Prostate gland (tissue), 2 donors: ENCODE measurements around the gene ASB3. TPM values are rescaled to one million over a fixed set of nuclear protein-coding genes. Genes with fewer than 3 reads are reported as not detected.
"Not testable (repeated sequence)": the region's sequence is repeated elsewhere in the genome, so short reads cannot be mapped to it uniquely, and the experiment has no call there.

Experiments used
- DNase-seq: peaks from one replicate; pipeline ENCODE4 v3.0.0-alpha.2; 2019; ENCODE audit warnings: low spot score
- H3K27ac ChIP-seq, 2 donors: fragments of 200-600 bp; sonication (generic); 2 replicates each; pipeline ENCODE4 v1.5.1; 2017 to 2019
- H3K27me3 ChIP-seq: fragments of 200-600 bp; sonication (generic); replicated peaks from 2 replicates; pipeline ENCODE4 v1.5.1; 2019; ENCODE audit not compliant: insufficient read depth
- H3K36me3 ChIP-seq, 2 donors: fragments of 200-600 bp; sonication (generic); 1 replicate in 1 of 2; 2 replicates in 1 of 2; pipeline versions ENCODE4 v1.5.1 to v1.8.1; 2017 to 2019
- H3K4me1 ChIP-seq: fragments of 200-600 bp; sonication (generic); replicated peaks from 2 replicates; pipeline ENCODE4 v1.5.1; 2019
- H3K4me3 ChIP-seq, 2 donors: fragments of 200-600 bp; sonication (generic); 2 replicates each; pipeline ENCODE4 v1.5.1; 2017 to 2019
- H3K9me3 ChIP-seq: fragments of 200-600 bp; sonication (generic); 2 replicates; pipeline ENCODE4 v1.5.1; 2017
- CTCF ChIP-seq, 4 experiments: fragments of 200-600 bp in 2 of 4; fragments of 450-650 bp in 2 of 4; sonication (generic) in 2 of 4; IDR thresholded peaks; 1 replicate in 3 of 4; 2 replicates in 1 of 4; pipeline ENCODE4 v1.5.1; 2016 to 2019; ENCODE audit warnings: antibody characterized with exemption in 4 of 4, mild to moderate bottlenecking in 2 of 4, moderate library complexity in 2 of 4
- POLR2A ChIP-seq: fragments of 450-650 bp; IDR thresholded peaks from one replicate; pipeline ENCODE4 v1.6.1; 2016; ENCODE audit warnings: antibody characterized with exemption, mild to moderate bottlenecking
- POLR2AphosphoS5 ChIP-seq: sonication (generic); formaldehyde crosslinking; IDR thresholded peaks from one replicate; pipeline ENCODE4 v1.6.1; 2017; ENCODE audit warnings: antibody characterized with exemption
- WGBS: methylation state at CpG from one replicate; pipeline ENCODE4 v1.1.5; 2018; 5-methylcytosine and 5-hydroxymethylcytosine counted together
- intact Hi-C: fragments of 100-400 bp; cut with DNase I; formaldehyde crosslinking; loops from one replicate; pipeline ENCODE4 v1.14.2; 2022
- total RNA-seq, 2 donors: library from RNA; depleted of rRNA; stranded (reverse); fragments of >200 nt; gene quantifications; one replicate each; pipeline ENCODE4 v1.1.0, GENCODE V29; 2016

ASB3 gene
- total RNA-seq, 2 donors from 2014 or later = 14.3 to 23.6 TPM

- H3K36me3 ChIP-seq = no peaks in the 10 kb centered on the region
- WGBS = 93% methylated on average over 2 of the region's 2 CpGs
- no peak overlapping the region for H3K4me3 ChIP-seq
- H3K27ac ChIP-seq = no peak overlapping the region
- H3K4me1 ChIP-seq = no peaks in the 10 kb centered on the region
- TF ChIP-seq CTCF (IDR thresholded peaks at IDR 0.05) (no peak), POLR2A (no peak), POLR2AphosphoS5 (no peak)
- intact Hi-C loops = no loop called here
- DNase-seq = no peak
- no peaks in the 10 kb centered on the region for H3K9me3 ChIP-seq
- no peaks in the 10 kb centered on the region for H3K27me3 ChIP-seq
These were observed 62.2 kb downstream of the ASB3 start for GRCh38 chr2:53724536-53724935.

DNA sequence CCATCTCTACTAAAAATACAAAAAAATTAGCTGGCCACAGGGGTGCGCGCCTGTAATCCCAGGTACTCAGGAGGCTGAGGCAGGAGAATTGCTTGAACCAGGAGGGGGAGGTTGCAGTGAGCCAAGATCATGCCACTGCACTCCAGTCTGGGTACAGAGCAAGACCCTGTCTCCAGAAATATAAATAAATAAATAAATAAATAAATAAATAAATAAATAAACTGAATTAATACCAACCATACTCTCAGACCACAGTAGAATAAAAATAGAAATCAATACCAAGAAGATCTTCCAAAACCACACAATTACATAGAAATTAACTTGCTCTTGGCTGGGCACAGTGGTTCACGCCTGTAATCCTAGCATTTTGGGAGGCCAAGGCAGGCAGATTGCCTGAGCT lies 65.8 kb downstream of the ASB3 start:
- WGBS = 97% methylated on average over 3 of the region's 3 CpGs
- H3K4me3 ChIP-seq, DNase-seq, intact Hi-C loops, H3K36me3 ChIP-seq, H3K27me3 ChIP-seq, H3K27ac ChIP-seq, H3K4me1 ChIP-seq, H3K9me3 ChIP-seq: not testable (repeated sequence)

DNA sequence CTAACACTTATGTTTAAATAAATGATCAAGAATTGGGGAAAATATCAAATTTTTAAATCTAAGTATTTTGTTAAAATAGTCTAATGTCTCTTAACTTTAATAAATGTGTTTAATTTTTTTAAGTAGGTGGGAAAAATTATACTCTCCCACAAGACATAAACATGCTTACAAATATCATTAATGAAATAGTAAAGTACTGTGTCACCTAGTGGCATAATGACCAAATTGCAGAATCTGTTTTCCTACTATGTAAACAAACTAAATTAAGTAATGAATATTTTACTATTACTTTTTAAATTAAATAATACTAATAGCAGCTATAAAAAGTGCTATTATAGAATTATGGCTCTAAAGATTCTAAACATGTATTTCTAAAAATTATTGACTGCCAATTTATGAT lies 71.2 kb downstream of the ASB3 start:
- no peaks in the 10 kb centered on the region for H3K36me3 ChIP-seq
- intact Hi-C loops = no loop called here
- H3K4me1 ChIP-seq = no peaks in the 10 kb centered on the region
- H3K27ac ChIP-seq = no peak overlapping the region
- no peaks in the 10 kb centered on the region for H3K9me3 ChIP-seq
- no peak overlapping the region for H3K4me3 ChIP-seq
- DNase-seq = no peak
- peak; percentile 34 to 48 (median 38) for TF ChIP-seq CTCF (IDR thresholded peaks at IDR 0.05)
- TF ChIP-seq POLR2AphosphoS5 = no peak
- TF ChIP-seq POLR2A = no peak
- H3K27me3 ChIP-seq = no peaks in the 10 kb centered on the region

- Histone ChIP-seq H3K27me3 (no peaks in the 10 kb centered on the region), H3K4me3 (no peak overlapping the region), H3K27ac (no peak overlapping the region), H3K9me3 (no peaks in the 10 kb centered on the region), H3K4me1 (no peaks in the 10 kb centered on the region), H3K36me3 (no peaks in the 10 kb centered on the region)
- no peak for DNase-seq
- intact Hi-C loops = no loop called here
- WGBS = 93% methylated on average over 7 of the region's 7 CpGs
- TF ChIP-seq CTCF (IDR thresholded peaks at IDR 0.05) = no peak
- no peak for TF ChIP-seq POLR2A
- TF ChIP-seq POLR2AphosphoS5 = no peak
These were observed 75.4 kb downstream of the ASB3 start for GRCh38 chr2:53711271-53711780.

- Histone ChIP-seq H3K27ac (no peak overlapping the region), H3K4me1 (no peaks in the 10 kb centered on the region), H3K36me3 (no peaks in the 10 kb centered on the region), H3K4me3 (no peak overlapping the region), H3K27me3 (no peaks in the 10 kb centered on the region), H3K9me3 (no peaks in the 10 kb centered on the region)
- TF ChIP-seq POLR2AphosphoS5 (no peak), POLR2A (no peak), CTCF (IDR thresholded peaks at IDR 0.05) (no peak)
- intact Hi-C loops = no loop called here
- no peak for DNase-seq
These were observed 77.8 kb downstream of the ASB3 start for GRCh38 chr2:53708988-53709387.
